ENCODE measurements around the gene DNAJC4.

- TF ChIP-seq, protein P1, sequence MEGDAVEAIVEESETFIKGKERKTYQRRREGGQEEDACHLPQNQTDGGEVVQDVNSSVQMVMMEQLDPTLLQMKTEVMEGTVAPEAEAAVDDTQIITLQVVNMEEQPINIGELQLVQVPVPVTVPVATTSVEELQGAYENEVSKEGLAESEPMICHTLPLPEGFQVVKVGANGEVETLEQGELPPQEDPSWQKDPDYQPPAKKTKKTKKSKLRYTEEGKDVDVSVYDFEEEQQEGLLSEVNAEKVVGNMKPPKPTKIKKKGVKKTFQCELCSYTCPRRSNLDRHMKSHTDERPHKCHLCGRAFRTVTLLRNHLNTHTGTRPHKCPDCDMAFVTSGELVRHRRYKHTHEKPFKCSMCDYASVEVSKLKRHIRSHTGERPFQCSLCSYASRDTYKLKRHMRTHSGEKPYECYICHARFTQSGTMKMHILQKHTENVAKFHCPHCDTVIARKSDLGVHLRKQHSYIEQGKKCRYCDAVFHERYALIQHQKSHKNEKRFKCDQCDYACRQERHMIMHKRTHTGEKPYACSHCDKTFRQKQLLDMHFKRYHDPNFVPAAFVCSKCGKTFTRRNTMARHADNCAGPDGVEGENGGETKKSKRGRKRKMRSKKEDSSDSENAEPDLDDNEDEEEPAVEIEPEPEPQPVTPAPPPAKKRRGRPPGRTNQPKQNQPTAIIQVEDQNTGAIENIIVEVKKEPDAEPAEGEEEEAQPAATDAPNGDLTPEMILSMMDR (IDR thresholded peaks at IDR 0.05): no peak
- TF ChIP-seq POLR2A (IDR thresholded peaks at IDR 0.05) (no peak), EP300 (IDR thresholded peaks at IDR 0.05) (no peak)
Measured at GRCh38 chr11:64229744-64230170, 591 bp upstream of the DNAJC4 start.

All from ovary (tissue), 3 donors.